Hepatocyte (in vitro differentiated cells): ENCODE measurements around the gene SLC6A11.

Source experiments
- EZH2 ChIP-seq: fragments of 200-600 bp; sonication (generic); IDR thresholded peaks from 2 replicates; pipeline ENCODE4 v1.6.1; 2016; ENCODE audit warnings: antibody characterized with exemption, mild to moderate bottlenecking, borderline replicate concordance
- TF ChIP-seq, protein P1 (sequence below): fragments of 200-600 bp; sonication (generic); IDR thresholded peaks from 2 replicates; pipeline ENCODE4 v1.5.1; 2016; ENCODE audit warnings: antibody characterized with exemption, mild to moderate bottlenecking; ENCODE audit not compliant: poor library complexity

DNA sequence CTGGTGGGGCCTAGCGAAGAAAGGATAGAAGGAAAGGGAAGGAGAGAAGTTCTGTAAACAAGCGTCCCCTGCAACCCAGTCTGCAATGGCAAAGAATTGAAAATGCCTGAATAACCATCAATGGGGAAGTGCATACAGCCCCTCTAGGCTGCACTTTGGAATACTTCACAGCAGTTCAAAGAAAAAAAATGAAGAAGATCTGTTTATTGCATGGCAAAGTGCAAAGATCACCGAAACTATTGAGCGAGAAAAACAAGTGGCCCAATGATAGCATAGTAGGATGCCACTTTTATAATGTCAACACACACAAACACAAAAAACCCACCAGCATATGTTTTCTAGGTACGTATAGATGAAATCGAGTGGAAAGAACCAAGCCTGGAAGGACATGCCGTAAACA, 162.9 kb downstream of the SLC6A11 start:
- TF ChIP-seq, protein P1, sequence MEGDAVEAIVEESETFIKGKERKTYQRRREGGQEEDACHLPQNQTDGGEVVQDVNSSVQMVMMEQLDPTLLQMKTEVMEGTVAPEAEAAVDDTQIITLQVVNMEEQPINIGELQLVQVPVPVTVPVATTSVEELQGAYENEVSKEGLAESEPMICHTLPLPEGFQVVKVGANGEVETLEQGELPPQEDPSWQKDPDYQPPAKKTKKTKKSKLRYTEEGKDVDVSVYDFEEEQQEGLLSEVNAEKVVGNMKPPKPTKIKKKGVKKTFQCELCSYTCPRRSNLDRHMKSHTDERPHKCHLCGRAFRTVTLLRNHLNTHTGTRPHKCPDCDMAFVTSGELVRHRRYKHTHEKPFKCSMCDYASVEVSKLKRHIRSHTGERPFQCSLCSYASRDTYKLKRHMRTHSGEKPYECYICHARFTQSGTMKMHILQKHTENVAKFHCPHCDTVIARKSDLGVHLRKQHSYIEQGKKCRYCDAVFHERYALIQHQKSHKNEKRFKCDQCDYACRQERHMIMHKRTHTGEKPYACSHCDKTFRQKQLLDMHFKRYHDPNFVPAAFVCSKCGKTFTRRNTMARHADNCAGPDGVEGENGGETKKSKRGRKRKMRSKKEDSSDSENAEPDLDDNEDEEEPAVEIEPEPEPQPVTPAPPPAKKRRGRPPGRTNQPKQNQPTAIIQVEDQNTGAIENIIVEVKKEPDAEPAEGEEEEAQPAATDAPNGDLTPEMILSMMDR: no peak
- no peak for TF ChIP-seq EZH2
